Gastrocnemius medialis (tissue), 4 donors: Measurements from ENCODE around the gene MAPK4.
"Not testable (repeated sequence)": the region's sequence is repeated elsewhere in the genome, so short reads cannot be mapped to it uniquely, and the experiment has no call there.

Experiments used
- CTCF ChIP-seq, 5 experiments: fragments of 450-650 bp in 3 of 5; fragments of 200-600 bp in 2 of 5; sonication (generic) in 2 of 5; IDR thresholded peaks in 4 of 5; conservative IDR thresholded peaks in 1 of 5; 1 replicate in 4 of 5; 2 replicates in 1 of 5; pipeline ENCODE4 v1.5.1; 2016 to 2019; ENCODE audit warnings: antibody characterized with exemption in 5 of 5, mild to moderate bottlenecking in 3 of 5, moderate library complexity in 3 of 5
- POLR2A ChIP-seq, 2 donors: fragments of 450-650 bp; IDR thresholded peaks; one replicate each; pipeline ENCODE4 v1.6.1; 2017; ENCODE audit warnings: antibody characterized with exemption in 2 of 2, mild to moderate bottlenecking in 2 of 2, moderate library complexity in 2 of 2

GRCh38 chr18:50517277-50517676 is 42.6 kb upstream of the MAPK4 start:
- not testable (repeated sequence) for TF ChIP-seq CTCF (IDR thresholded peaks at IDR 0.05 in 4 of 5, conservative IDR thresholded peaks at IDR 0.05 in 1 of 5); POLR2A (IDR thresholded peaks at IDR 0.05)
